ENCODE measurements around the gene ITLN1.
A peak's percentile ranks its signal among the peaks of the same experiment; 100 is the strongest.

Gene ITLN1

DNA sequence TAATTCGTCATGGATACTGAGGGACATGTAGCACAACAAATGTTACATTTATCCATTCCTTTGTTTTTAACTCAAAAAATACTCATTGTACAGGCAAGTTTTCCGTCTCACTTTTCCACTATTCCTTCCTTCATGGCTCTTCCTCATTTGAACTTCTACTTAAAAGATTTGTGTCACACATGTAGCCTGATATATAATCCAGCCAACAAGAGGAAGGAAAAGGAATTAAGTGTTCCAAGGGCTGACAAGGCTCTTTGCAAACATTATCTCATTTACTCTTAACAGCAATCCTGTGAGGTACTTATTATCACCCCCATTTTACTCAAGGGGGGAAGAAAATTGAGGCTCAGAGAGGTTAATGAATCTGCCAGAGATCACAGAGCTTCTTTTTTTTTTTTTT is 45.2 kb downstream of the ITLN1 start:
- H3K27me3 ChIP-seq (ENCODE audit: insufficient read depth, insufficient read length), result peaks cover 2% of the 10 kb centered on the region
- no peak overlapping the region for H3K9ac ChIP-seq (ENCODE audit: insufficient read length, low read depth)
- no peaks in the 10 kb centered on the region for H3K36me3 ChIP-seq (ENCODE audit: insufficient read depth, insufficient read length, low read length)
- no peak overlapping the region for H3K4me3 ChIP-seq (ENCODE audit: insufficient read length, low read depth)
- no peaks in the 10 kb centered on the region for H3K9me3 ChIP-seq (ENCODE audit: insufficient read depth, low read length)
- no peak for TF ChIP-seq ZNF274 (IDR thresholded peaks at IDR 0.05; ENCODE audit: low read depth, low read length)
- TF ChIP-seq YY1 (IDR thresholded peaks at IDR 0.05; ENCODE audit: insufficient read depth, insufficient read length), result no peak
- no peak for TF ChIP-seq SUZ12 (IDR thresholded peaks at IDR 0.05; ENCODE audit: extremely low read depth, insufficient read depth, insufficient read length)
- no peak for DNase-seq (ENCODE audit: low read depth, low spot score)
- peaks cover 4% of the 10 kb centered on the region for H3K4me1 ChIP-seq (ENCODE audit: insufficient read depth, insufficient read length)

DNA sequence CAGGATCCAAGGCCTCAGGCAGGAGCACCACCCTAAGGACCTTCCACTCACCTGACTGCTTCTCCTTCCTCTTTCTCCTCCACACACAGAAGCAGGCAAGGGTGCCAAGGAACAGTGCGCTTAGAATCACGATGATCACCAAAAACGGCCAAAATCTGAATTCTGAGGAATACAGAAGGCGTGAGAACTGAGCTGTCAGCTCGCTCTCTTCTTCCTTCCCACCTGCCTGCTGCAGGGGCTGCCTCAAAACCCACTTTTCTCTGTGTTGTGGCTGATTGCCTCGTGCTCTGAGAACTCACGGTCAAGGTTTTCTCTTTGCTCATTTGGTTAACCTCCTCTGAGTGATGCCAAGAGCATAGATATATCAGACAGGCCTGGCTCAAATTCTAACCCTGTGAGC is 46.1 kb downstream of the ITLN1 start:
- no peak for TF ChIP-seq SUZ12 (IDR thresholded peaks at IDR 0.05; ENCODE audit: extremely low read depth, insufficient read depth, insufficient read length)
- TF ChIP-seq ZNF274 (IDR thresholded peaks at IDR 0.05; ENCODE audit: low read depth, low read length), result no peak
- no peak for TF ChIP-seq YY1 (IDR thresholded peaks at IDR 0.05; ENCODE audit: insufficient read depth, insufficient read length)
- DNase-seq (ENCODE audit: low read depth, low spot score), result no peak
- Histone ChIP-seq H3K4me3 (ENCODE audit: insufficient read length, low read depth) (no peak overlapping the region), H3K36me3 (ENCODE audit: insufficient read depth, insufficient read length, low read length) (no peaks in the 10 kb centered on the region), H3K9ac (ENCODE audit: insufficient read length, low read depth) (no peak overlapping the region), H3K27me3 (ENCODE audit: insufficient read depth, insufficient read length) (peaks cover 2% of the 10 kb centered on the region), H3K9me3 (ENCODE audit: insufficient read depth, low read length) (no peaks in the 10 kb centered on the region), H3K4me1 (ENCODE audit: insufficient read depth, insufficient read length) (peaks cover 4% of the 10 kb centered on the region)

DNA sequence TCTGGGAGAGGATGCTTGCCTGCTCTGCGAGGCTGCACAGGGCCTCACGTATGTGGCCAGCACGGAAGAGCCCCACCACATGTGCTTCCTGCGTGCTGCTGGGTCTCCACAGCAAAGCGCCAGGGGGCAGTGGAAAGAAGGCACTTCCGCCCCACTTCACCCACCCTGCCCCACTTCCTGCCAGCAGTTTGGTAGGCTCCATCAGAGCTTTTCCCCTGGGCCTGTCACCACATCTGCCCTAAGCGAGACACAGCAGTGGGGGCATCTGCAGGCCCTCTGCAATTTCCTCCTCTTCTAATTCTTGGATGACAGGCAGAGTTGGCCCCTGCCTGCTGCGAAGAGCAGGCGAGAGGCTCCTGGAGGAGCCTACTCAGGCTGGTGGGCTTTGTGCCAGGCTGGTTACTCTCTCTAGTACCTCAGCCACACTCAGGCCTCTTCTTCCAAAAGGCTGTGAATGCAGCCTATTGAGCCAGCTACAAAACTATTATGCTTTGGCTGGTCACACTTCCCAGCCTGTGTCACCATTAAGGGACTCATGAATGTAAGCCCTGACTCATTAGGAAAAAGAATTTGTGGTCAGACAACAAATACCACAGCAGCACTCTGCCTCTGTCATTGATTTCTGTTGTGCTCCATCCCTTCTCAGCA is 47.3 kb downstream of the ITLN1 start:
- H3K4me3 ChIP-seq (ENCODE audit: insufficient read length, low read depth), result no peak overlapping the region
- peaks cover 4% of the 10 kb centered on the region for H3K4me1 ChIP-seq (ENCODE audit: insufficient read depth, insufficient read length)
- peaks cover 2% of the 10 kb centered on the region for H3K27me3 ChIP-seq (ENCODE audit: insufficient read depth, insufficient read length)
- H3K9me3 ChIP-seq (ENCODE audit: insufficient read depth, low read length), result no peaks in the 10 kb centered on the region
- TF ChIP-seq YY1 (IDR thresholded peaks at IDR 0.05; ENCODE audit: insufficient read depth, insufficient read length) (no peak), ZNF274 (IDR thresholded peaks at IDR 0.05; ENCODE audit: low read depth, low read length) (no peak), SUZ12 (IDR thresholded peaks at IDR 0.05; ENCODE audit: extremely low read depth, insufficient read depth, insufficient read length) (no peak)
- no peak overlapping the region for H3K9ac ChIP-seq (ENCODE audit: insufficient read length, low read depth)
- peak; percentile 33 for DNase-seq (ENCODE audit: low read depth, low spot score)
- no peaks in the 10 kb centered on the region for H3K36me3 ChIP-seq (ENCODE audit: insufficient read depth, insufficient read length, low read length)

DNA sequence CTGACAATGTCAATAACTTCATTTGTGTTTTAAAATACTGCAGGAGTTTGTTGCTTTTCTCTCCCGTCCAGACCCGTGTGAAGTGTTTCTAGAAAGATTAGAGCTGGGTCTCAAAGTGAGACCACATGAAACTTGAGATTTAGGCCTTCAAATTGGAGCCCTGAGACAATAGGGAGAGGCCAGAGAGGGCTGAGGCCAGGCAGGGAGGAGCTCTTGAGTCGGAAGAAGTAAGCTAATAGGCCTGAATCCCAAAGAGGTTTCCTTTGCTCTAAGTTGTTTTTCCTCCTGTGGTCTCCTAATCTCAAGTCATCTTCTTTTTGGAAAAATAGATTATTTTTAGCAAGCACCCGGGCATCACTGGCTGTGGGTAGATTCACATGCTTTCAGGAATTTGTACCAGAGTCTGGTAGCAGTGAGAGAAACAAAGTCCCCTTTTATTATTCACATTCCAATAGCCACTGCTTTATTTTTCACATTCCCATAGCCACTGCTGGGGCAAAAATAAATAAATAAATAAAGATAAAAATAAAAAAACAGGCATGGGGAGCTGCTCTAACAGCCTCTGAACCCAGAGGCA is 47.9 kb downstream of the ITLN1 start:
- no peaks in the 10 kb centered on the region for H3K36me3 ChIP-seq (ENCODE audit: insufficient read depth, insufficient read length, low read length)
- no peak for DNase-seq (ENCODE audit: low read depth, low spot score)
- H3K27me3 ChIP-seq (ENCODE audit: insufficient read depth, insufficient read length), result peaks cover 2% of the 10 kb centered on the region
- H3K9ac ChIP-seq (ENCODE audit: insufficient read length, low read depth), result no peak overlapping the region
- no peaks in the 10 kb centered on the region for H3K9me3 ChIP-seq (ENCODE audit: insufficient read depth, low read length)
- H3K4me1 ChIP-seq (ENCODE audit: insufficient read depth, insufficient read length), result peaks cover 4% of the 10 kb centered on the region
- TF ChIP-seq YY1 (IDR thresholded peaks at IDR 0.05; ENCODE audit: insufficient read depth, insufficient read length), result no peak
- no peak for TF ChIP-seq SUZ12 (IDR thresholded peaks at IDR 0.05; ENCODE audit: extremely low read depth, insufficient read depth, insufficient read length)
- no peak for TF ChIP-seq ZNF274 (IDR thresholded peaks at IDR 0.05; ENCODE audit: low read depth, low read length)
- no peak overlapping the region for H3K4me3 ChIP-seq (ENCODE audit: insufficient read length, low read depth)

DNA sequence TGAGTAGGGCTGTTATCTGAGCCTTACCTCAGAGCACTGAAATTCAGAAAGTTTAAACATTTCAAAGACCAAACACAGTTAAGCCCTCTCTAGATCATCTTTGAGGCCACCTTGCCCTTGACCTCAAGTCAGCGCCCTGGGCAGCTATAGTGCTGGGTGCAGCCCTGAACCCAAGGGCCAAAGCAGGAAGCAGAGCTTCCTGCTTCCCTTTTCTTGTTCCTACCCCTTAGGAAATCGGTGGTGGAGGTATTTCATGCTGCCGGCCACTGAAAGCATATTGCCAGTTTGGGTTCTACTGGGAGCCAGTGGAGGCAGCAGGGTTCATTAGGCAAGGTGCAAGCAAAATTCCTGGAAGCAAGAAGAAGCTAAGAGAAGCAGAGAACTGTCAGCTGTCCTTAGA is 48.4 kb downstream of the ITLN1 start:
- Histone ChIP-seq H3K9ac (ENCODE audit: insufficient read length, low read depth) (no peak overlapping the region), H3K4me3 (ENCODE audit: insufficient read length, low read depth) (no peak overlapping the region), H3K4me1 (ENCODE audit: insufficient read depth, insufficient read length) (peaks cover 4% of the 10 kb centered on the region), H3K36me3 (ENCODE audit: insufficient read depth, insufficient read length, low read length) (no peaks in the 10 kb centered on the region), H3K27me3 (ENCODE audit: insufficient read depth, insufficient read length) (peaks cover 2% of the 10 kb centered on the region), H3K9me3 (ENCODE audit: insufficient read depth, low read length) (no peaks in the 10 kb centered on the region)
- no peak for DNase-seq (ENCODE audit: low read depth, low spot score)
- TF ChIP-seq ZNF274 (IDR thresholded peaks at IDR 0.05; ENCODE audit: low read depth, low read length) (no peak), SUZ12 (IDR thresholded peaks at IDR 0.05; ENCODE audit: extremely low read depth, insufficient read depth, insufficient read length) (no peak), YY1 (IDR thresholded peaks at IDR 0.05; ENCODE audit: insufficient read depth, insufficient read length) (no peak)

DNA sequence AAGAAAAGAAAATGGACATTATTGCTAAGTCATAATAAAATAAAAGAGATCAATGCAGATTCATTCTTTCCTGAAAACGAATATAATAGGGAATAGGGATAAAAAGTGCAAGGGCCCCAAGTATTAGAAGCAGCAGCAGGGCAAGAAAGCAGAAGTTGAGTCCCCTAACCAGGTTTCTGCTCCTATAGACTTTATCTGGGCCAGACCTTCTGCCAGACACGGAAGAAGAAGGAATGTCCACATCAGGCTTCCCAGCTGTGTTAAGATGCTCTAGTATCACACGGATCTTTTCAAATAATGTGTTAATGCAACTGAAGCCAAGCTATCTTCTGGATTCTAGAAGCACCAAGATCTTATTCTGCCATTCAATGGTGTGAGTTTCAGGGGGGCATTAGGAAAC is 49.2 kb downstream of the ITLN1 start:
- Histone ChIP-seq H3K4me1 (ENCODE audit: insufficient read depth, insufficient read length) (peaks cover 4% of the 10 kb centered on the region), H3K9me3 (ENCODE audit: insufficient read depth, low read length) (no peaks in the 10 kb centered on the region), H3K36me3 (ENCODE audit: insufficient read depth, insufficient read length, low read length) (no peaks in the 10 kb centered on the region), H3K4me3 (ENCODE audit: insufficient read length, low read depth) (no peak overlapping the region), H3K9ac (ENCODE audit: insufficient read length, low read depth) (no peak overlapping the region), H3K27me3 (ENCODE audit: insufficient read depth, insufficient read length) (peaks cover 2% of the 10 kb centered on the region)
- TF ChIP-seq SUZ12 (IDR thresholded peaks at IDR 0.05; ENCODE audit: extremely low read depth, insufficient read depth, insufficient read length) (no peak), ZNF274 (IDR thresholded peaks at IDR 0.05; ENCODE audit: low read depth, low read length) (no peak), YY1 (IDR thresholded peaks at IDR 0.05; ENCODE audit: insufficient read depth, insufficient read length) (no peak)
- DNase-seq (ENCODE audit: low read depth, low spot score), result no peak

DNA sequence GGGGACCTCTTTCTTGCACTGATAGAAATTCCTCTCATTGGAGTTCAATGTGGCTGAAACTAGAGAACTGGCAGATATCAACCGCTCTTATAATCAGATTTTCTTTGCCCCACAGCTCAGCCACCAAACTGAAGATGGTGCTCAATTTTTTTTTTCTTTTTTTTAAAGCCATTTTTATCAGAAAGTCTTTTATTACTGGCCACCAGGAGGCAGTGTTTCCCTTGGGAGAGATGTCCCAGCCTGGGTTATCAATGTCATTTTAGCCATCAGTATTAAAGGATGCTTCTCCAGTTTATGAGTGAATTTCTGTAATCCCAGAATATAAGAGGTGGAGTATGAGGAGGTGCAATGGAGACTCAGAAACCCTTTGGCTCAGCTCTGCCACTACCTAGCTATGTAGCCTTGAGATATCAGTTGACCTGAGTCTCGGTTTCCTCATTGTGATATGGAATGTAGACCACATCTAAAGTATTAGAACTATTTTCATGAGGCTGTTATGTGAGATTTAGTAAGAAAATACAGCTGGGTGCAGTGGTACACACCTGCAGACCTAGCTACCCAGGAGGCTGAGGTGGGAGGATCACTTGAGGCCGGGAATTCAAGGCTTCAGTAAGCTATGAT is 49.9 kb downstream of the ITLN1 start:
- Histone ChIP-seq H3K9me3 (ENCODE audit: insufficient read depth, low read length) (no peaks in the 10 kb centered on the region), H3K9ac (ENCODE audit: insufficient read length, low read depth) (no peak overlapping the region), H3K4me1 (ENCODE audit: insufficient read depth, insufficient read length) (peaks cover 4% of the 10 kb centered on the region), H3K27me3 (ENCODE audit: insufficient read depth, insufficient read length) (peaks cover 2% of the 10 kb centered on the region), H3K36me3 (ENCODE audit: insufficient read depth, insufficient read length, low read length) (no peaks in the 10 kb centered on the region), H3K4me3 (ENCODE audit: insufficient read length, low read depth) (no peak overlapping the region)
- no peak for TF ChIP-seq SUZ12 (IDR thresholded peaks at IDR 0.05; ENCODE audit: extremely low read depth, insufficient read depth, insufficient read length)
- TF ChIP-seq YY1 (IDR thresholded peaks at IDR 0.05; ENCODE audit: insufficient read depth, insufficient read length), result no peak
- no peak for TF ChIP-seq ZNF274 (IDR thresholded peaks at IDR 0.05; ENCODE audit: low read depth, low read length)
- peak; percentile 75 for DNase-seq (ENCODE audit: low read depth, low spot score)

All from NT2/D1 (cell line).